ENCODE results near the gene RHBDD1.

The RHBDD1 gene

DNA sequence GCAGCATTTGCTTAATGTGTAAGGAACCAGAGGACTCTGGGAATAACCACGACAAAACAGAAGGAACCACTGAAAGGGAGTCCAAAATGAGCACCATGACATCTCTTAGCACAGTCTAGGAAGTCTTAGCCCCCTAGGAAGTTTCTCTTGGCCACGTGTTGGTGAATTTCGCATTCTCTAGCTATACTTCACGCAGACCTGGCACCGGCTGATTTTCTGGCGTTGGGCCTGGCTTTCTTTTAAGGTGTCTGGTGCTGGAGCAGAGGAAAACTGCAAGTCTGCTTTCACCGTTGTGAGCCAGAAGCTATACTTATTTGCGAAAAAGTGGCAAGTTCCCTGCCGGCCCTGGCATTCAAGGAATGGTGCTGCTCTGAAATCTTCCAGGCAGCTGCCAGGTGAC is 171.3 kb downstream of the RHBDD1 start:
- no peak for DNase-seq
- H3K4me1 Mint-ChIP-seq = peaks cover 3% of the 10 kb centered on the region
- H3K36me3 Mint-ChIP-seq (ENCODE audit: low read depth) = peaks cover 10% of the 10 kb centered on the region
- H3K27ac Mint-ChIP-seq = no peak overlapping the region
- H3K9me3 Mint-ChIP-seq = no peaks in the 10 kb centered on the region
- H3K27me3 Mint-ChIP-seq (ENCODE audit: low read depth, poor library complexity) = peaks cover 2% of the 10 kb centered on the region
- H3K4me3 Mint-ChIP-seq = no peak overlapping the region
- TF ChIP-seq, protein P1, sequence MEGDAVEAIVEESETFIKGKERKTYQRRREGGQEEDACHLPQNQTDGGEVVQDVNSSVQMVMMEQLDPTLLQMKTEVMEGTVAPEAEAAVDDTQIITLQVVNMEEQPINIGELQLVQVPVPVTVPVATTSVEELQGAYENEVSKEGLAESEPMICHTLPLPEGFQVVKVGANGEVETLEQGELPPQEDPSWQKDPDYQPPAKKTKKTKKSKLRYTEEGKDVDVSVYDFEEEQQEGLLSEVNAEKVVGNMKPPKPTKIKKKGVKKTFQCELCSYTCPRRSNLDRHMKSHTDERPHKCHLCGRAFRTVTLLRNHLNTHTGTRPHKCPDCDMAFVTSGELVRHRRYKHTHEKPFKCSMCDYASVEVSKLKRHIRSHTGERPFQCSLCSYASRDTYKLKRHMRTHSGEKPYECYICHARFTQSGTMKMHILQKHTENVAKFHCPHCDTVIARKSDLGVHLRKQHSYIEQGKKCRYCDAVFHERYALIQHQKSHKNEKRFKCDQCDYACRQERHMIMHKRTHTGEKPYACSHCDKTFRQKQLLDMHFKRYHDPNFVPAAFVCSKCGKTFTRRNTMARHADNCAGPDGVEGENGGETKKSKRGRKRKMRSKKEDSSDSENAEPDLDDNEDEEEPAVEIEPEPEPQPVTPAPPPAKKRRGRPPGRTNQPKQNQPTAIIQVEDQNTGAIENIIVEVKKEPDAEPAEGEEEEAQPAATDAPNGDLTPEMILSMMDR (IDR thresholded peaks at IDR 0.05) = no peak

GRCh38 chr2:227007940-227008339 is 172.1 kb downstream of the RHBDD1 start:
- H3K4me3 Mint-ChIP-seq = no peak overlapping the region
- DNase-seq = no peak

GRCh38 chr2:227010433-227010832 is 174.6 kb downstream of the RHBDD1 start:
- no peak overlapping the region for H3K4me3 Mint-ChIP-seq
- H3K36me3 Mint-ChIP-seq (ENCODE audit: low read depth) = no peaks in the 10 kb centered on the region

More at GRCh38 chr2:227007940-227008339, 172.1 kb downstream of the RHBDD1 start:
- no peak overlapping the region for H3K27ac Mint-ChIP-seq
- TF ChIP-seq, protein P1 (IDR thresholded peaks at IDR 0.05) = no peak
- peaks cover 4% of the 10 kb centered on the region for H3K4me1 Mint-ChIP-seq
- no peaks in the 10 kb centered on the region for H3K27me3 Mint-ChIP-seq (ENCODE audit: low read depth, poor library complexity)
- H3K9me3 Mint-ChIP-seq = no peaks in the 10 kb centered on the region
- H3K36me3 Mint-ChIP-seq (ENCODE audit: low read depth) = peaks cover 6% of the 10 kb centered on the region

GRCh38 chr2:227013330-227013729 is 177.5 kb downstream of the RHBDD1 start:
- TF ChIP-seq, protein P1 (IDR thresholded peaks at IDR 0.05) = no peak
- DNase-seq = no peak
- Mint-ChIP-seq H3K27ac (peak overlapping the region; percentile 66), H3K9me3 (no peaks in the 10 kb centered on the region), H3K27me3 (ENCODE audit: low read depth, poor library complexity) (no peaks in the 10 kb centered on the region), H3K4me1 (peaks cover 14% of the 10 kb centered on the region), H3K4me3 (no peak overlapping the region), H3K36me3 (ENCODE audit: low read depth) (no peaks in the 10 kb centered on the region)

More at GRCh38 chr2:227010433-227010832, 174.6 kb downstream of the RHBDD1 start:
- Mint-ChIP-seq H3K27ac (no peak overlapping the region), H3K9me3 (no peaks in the 10 kb centered on the region), H3K27me3 (ENCODE audit: low read depth, poor library complexity) (no peaks in the 10 kb centered on the region), H3K4me1 (peaks cover 14% of the 10 kb centered on the region)
- TF ChIP-seq, protein P1 (IDR thresholded peaks at IDR 0.05) = no peak
- DNase-seq = no peak

- no peaks in the 10 kb centered on the region for H3K9me3 Mint-ChIP-seq
- H3K36me3 Mint-ChIP-seq (ENCODE audit: low read depth) = no peaks in the 10 kb centered on the region
- peaks cover 14% of the 10 kb centered on the region for H3K4me1 Mint-ChIP-seq
- no peaks in the 10 kb centered on the region for H3K27me3 Mint-ChIP-seq (ENCODE audit: low read depth, poor library complexity)
- no peak overlapping the region for H3K4me3 Mint-ChIP-seq
- no peak overlapping the region for H3K27ac Mint-ChIP-seq
- no peak for DNase-seq
- TF ChIP-seq, protein P1 (IDR thresholded peaks at IDR 0.05) = no peak
Measured at GRCh38 chr2:227013881-227014280, 178.0 kb downstream of the RHBDD1 start.

GRCh38 chr2:227016894-227017293 is 181.0 kb downstream of the RHBDD1 start:
- Mint-ChIP-seq H3K27ac (no peak overlapping the region), H3K4me1 (peaks cover 14% of the 10 kb centered on the region), H3K27me3 (ENCODE audit: low read depth, poor library complexity) (no peaks in the 10 kb centered on the region), H3K4me3 (no peak overlapping the region), H3K36me3 (ENCODE audit: low read depth) (no peaks in the 10 kb centered on the region), H3K9me3 (peaks cover 5% of the 10 kb centered on the region)
- TF ChIP-seq, protein P1 (IDR thresholded peaks at IDR 0.05) = no peak
- DNase-seq = no peak
